ENCODE measurements around the gene EDC4. TPM values are rescaled to one million over a fixed set of nuclear protein-coding genes. Genes with fewer than 3 reads are reported as not detected.
"Not testable (repeated sequence)": the region's sequence is repeated elsewhere in the genome, so short reads cannot be mapped to it uniquely, and the experiment has no call there.

Gene EDC4
- total RNA-seq, 1 experiment from 2014 or later: 85.8 TPM

DNA sequence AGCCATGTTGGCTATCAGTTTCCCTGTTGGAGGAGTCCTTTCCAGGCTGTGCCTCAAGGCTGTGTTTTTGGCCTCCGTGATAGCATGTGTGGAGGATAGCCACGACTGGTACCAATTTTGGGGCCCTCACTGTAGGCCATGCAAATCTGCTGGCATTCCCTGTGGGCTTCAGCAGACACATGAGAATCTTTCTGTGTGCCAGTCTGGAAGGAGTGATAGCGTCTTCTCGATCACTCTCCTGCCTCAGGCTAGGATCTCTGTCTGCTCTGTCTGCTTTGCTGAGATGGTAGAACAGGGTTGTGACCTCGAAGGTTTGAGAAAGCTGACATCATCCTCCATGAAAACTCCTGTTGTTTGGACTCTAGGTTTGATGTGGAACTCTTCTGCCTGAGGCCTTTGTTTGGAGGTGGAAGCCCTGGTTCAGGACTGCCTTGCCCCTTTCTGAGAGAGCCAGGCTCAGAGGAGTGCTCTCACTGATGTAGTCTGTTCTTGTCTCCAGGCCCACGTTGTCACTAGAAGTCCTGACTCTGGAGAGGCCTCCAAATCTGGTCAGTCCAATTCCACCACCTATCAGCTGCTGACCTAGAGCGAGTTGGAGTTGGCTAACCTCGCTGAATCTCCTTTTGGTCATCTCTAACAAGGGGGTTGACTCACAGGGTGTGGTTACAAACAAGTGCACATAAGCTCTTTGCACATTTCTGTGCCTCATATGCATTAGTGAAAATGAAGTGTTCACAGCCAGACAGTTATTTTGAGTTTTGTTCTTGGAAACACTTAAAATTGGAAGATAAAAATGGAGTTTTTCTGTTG, 12.1 kb upstream of the EDC4 start:
- no peak for DNase-seq
- intact Hi-C loops (cut with micrococcal nuclease; ENCODE audit: unreplicated experiment): no loop called here
- no peak overlapping the region for H3K27ac Mint-ChIP-seq (ENCODE audit: unreplicated experiment)
- CTCF ChIA-PET: no interaction called here
- H3K4me1 Mint-ChIP-seq (ENCODE audit: low read depth, unreplicated experiment): peaks cover 54% of the 10 kb centered on the region
- no peak overlapping the region for H3K4me3 Mint-ChIP-seq (ENCODE audit: low read depth, unreplicated experiment)
- no peaks in the 10 kb centered on the region for H3K27me3 Mint-ChIP-seq (ENCODE audit: unreplicated experiment)
- peaks cover 64% of the 10 kb centered on the region for H3K36me3 Mint-ChIP-seq (ENCODE audit: insufficient read depth, unreplicated experiment)
- BruUV-seq (replicated peaks): no TSS peak
- no peaks in the 10 kb centered on the region for H3K9me3 Mint-ChIP-seq (ENCODE audit: low read depth, unreplicated experiment)
- TF ChIP-seq, protein P1, sequence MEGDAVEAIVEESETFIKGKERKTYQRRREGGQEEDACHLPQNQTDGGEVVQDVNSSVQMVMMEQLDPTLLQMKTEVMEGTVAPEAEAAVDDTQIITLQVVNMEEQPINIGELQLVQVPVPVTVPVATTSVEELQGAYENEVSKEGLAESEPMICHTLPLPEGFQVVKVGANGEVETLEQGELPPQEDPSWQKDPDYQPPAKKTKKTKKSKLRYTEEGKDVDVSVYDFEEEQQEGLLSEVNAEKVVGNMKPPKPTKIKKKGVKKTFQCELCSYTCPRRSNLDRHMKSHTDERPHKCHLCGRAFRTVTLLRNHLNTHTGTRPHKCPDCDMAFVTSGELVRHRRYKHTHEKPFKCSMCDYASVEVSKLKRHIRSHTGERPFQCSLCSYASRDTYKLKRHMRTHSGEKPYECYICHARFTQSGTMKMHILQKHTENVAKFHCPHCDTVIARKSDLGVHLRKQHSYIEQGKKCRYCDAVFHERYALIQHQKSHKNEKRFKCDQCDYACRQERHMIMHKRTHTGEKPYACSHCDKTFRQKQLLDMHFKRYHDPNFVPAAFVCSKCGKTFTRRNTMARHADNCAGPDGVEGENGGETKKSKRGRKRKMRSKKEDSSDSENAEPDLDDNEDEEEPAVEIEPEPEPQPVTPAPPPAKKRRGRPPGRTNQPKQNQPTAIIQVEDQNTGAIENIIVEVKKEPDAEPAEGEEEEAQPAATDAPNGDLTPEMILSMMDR (IDR thresholded peaks at IDR 0.05; ENCODE audit: unreplicated experiment): no peak

- BruUV-seq (replicated peaks): no TSS peak
- TF ChIP-seq, protein P1 (IDR thresholded peaks at IDR 0.05; ENCODE audit: unreplicated experiment): no peak
- intact Hi-C loops (cut with micrococcal nuclease; ENCODE audit: unreplicated experiment): no loop called here
- H3K36me3 Mint-ChIP-seq (ENCODE audit: insufficient read depth, unreplicated experiment): peaks cover 73% of the 10 kb centered on the region
- H3K9me3 Mint-ChIP-seq (ENCODE audit: low read depth, unreplicated experiment): no peaks in the 10 kb centered on the region
- CTCF ChIA-PET: interaction anchor here (1.5 kb wide), 1 partner anchor 13 kb away, joined by 6 read pairs; no protein-coding TSS in a partner anchor
- no peak overlapping the region for H3K4me3 Mint-ChIP-seq (ENCODE audit: low read depth, unreplicated experiment)
- H3K27me3 Mint-ChIP-seq (ENCODE audit: unreplicated experiment): no peaks in the 10 kb centered on the region
- DNase-seq: no peak
- H3K27ac Mint-ChIP-seq (ENCODE audit: unreplicated experiment): no peak overlapping the region
- H3K4me1 Mint-ChIP-seq (ENCODE audit: low read depth, unreplicated experiment): peaks cover 50% of the 10 kb centered on the region
These were observed 11.0 kb upstream of the EDC4 start for GRCh38 chr16:67861877-67862276.

- no peak for DNase-seq
- no peaks in the 10 kb centered on the region for H3K9me3 Mint-ChIP-seq (ENCODE audit: low read depth, unreplicated experiment)
- no peak overlapping the region for H3K4me3 Mint-ChIP-seq (ENCODE audit: low read depth, unreplicated experiment)
- peaks cover 66% of the 10 kb centered on the region for H3K36me3 Mint-ChIP-seq (ENCODE audit: insufficient read depth, unreplicated experiment)
- CTCF ChIA-PET: interaction anchor here (0.5 to 1.5 kb wide), 2 partner anchors 12 to 52 kb away, joined by 3 to 6 read pairs; no protein-coding TSS in a partner anchor
- TF ChIP-seq, protein P1 (IDR thresholded peaks at IDR 0.05; ENCODE audit: unreplicated experiment): no peak
- H3K27ac Mint-ChIP-seq (ENCODE audit: unreplicated experiment): no peak overlapping the region
- BruUV-seq (replicated peaks): no TSS peak
- no peaks in the 10 kb centered on the region for H3K27me3 Mint-ChIP-seq (ENCODE audit: unreplicated experiment)
- intact Hi-C loops (cut with micrococcal nuclease; ENCODE audit: unreplicated experiment): no loop called here
- H3K4me1 Mint-ChIP-seq (ENCODE audit: low read depth, unreplicated experiment): peaks cover 40% of the 10 kb centered on the region
These were observed 9.9 kb upstream of the EDC4 start for GRCh38 chr16:67862623-67863583.

GRCh38 chr16:67864044-67864443, 8.8 kb upstream of the EDC4 start:
- intact Hi-C loops (cut with micrococcal nuclease; ENCODE audit: unreplicated experiment); H3K9me3 Mint-ChIP-seq (ENCODE audit: low read depth, unreplicated experiment); CTCF ChIA-PET; H3K27me3 Mint-ChIP-seq (ENCODE audit: unreplicated experiment); DNase-seq; H3K27ac Mint-ChIP-seq (ENCODE audit: unreplicated experiment); BruUV-seq (replicated peaks); H3K4me3 Mint-ChIP-seq (ENCODE audit: low read depth, unreplicated experiment): not testable (repeated sequence)
- peaks cover 32% of the 10 kb centered on the region for H3K4me1 Mint-ChIP-seq (ENCODE audit: low read depth, unreplicated experiment)
- H3K36me3 Mint-ChIP-seq (ENCODE audit: insufficient read depth, unreplicated experiment): peaks cover 57% of the 10 kb centered on the region

Measured in Calu3 (cell line).